Effector memory CD4-positive, alpha-beta T cell (primary cell): ENCODE measurements around the gene ACTN2.

Experiments used
- DNase-seq, 3 donors: peaks; one replicate each; pipeline ENCODE4 v3.0.0-alpha.2; 2020
- H3K27ac ChIP-seq: 2 replicates; pipeline ENCODE4 v1.7.0; 2013; ENCODE audit warnings: mild to moderate bottlenecking, low read length, moderate library complexity; ENCODE audit not compliant: insufficient read depth, poor library complexity, severe bottlenecking
- H3K27me3 ChIP-seq: replicated peaks from 2 replicates; pipeline ENCODE4 v1.7.0; 2013; ENCODE audit warnings: mild to moderate bottlenecking, low read length; ENCODE audit not compliant: insufficient read depth, control insufficient read depth, poor library complexity, severe bottlenecking
- H3K36me3 ChIP-seq: 2 replicates; pipeline ENCODE4 v1.7.0; 2013; ENCODE audit warnings: mild to moderate bottlenecking, low read length, moderate library complexity; ENCODE audit not compliant: control insufficient read depth, insufficient read depth
- H3K4me1 ChIP-seq: 2 replicates; pipeline ENCODE4 v1.7.0; 2013; ENCODE audit warnings: low read length, mild to moderate bottlenecking; ENCODE audit not compliant: control insufficient read depth, insufficient read depth, poor library complexity, severe bottlenecking
- H3K4me3 ChIP-seq: 2 replicates; pipeline ENCODE4 v1.7.0; 2013; ENCODE audit warnings: low read length, low read depth, mild to moderate bottlenecking; ENCODE audit not compliant: insufficient read depth, poor library complexity, severe bottlenecking
- H3K9me3 ChIP-seq: 2 replicates; pipeline ENCODE4 v1.7.0; 2013; ENCODE audit warnings: mild to moderate bottlenecking, low read length, moderate library complexity; ENCODE audit not compliant: control insufficient read depth
- total RNA-seq, 3 donors: gene quantifications; one replicate each; lab custom pipeline; 2026; lab: John Stamatoyannopoulos, UW

The ACTN2 gene
- total RNA-seq = 0 to 0.96 (median 0.58) reads per million in 3 donors

DNA sequence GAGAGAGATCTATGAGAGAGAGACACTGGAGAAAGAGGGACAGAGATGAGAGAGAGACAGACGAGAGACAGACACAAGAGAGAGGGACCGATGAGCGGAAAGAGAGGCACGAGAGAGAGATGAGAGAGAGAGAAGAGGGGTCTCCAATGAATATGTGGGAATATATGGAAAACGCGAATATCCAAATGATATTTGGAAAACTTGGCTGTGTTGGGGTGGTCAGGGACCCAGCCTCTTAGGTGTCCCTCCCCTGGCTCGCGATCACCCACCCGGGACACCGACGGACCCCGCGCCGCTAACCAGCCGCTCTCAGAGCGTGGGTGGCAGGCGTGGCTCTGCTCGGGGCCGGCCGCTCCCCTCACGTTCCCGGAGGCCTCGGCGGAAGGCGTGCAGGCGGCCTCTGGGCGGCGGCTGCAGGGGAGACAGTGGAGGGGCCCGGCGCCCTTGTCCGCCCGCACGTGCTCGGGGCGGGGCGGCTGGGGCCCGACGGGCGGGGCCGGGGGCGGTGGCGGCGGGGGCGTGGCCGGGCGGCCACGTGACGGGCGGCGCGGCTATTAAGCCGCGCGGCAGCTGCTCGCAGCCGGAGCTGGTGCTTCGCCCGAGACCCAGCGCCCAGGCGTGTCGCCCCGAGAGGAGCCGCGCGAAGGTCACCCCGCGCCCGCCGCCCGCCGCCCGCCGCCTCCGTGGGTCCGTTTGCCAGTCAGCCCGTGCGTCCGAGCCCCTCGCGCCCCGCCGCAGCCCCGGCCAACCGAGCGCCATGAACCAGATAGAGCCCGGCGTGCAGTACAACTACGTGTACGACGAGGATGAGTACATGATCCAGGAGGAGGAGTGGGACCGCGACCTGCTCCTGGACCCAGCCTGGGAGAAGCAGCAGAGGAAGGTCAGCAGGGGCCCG lies at the start of gene ACTN2:
Gene ACTN2 (plus strand): TSS at position 583 of the 898 bp plus-strand sequence. CDS start 175 bp downstream, at position 758.
- DNase-seq = peak; percentile 18 to 27 (median 24)
- Histone ChIP-seq H3K27me3 (no peaks in the 10 kb centered on the region), H3K4me3 (peak within 1 kb of the TSS; percentile 49), H3K4me1 (peaks cover 11% of the 10 kb centered on the region), H3K9me3 (no peaks in the 10 kb centered on the region), H3K27ac (no peak within 1 kb of the TSS), H3K36me3 (no peaks in the 10 kb centered on the region)

GRCh38 chr1:236638945-236639344 lies 47.4 kb upstream of the ACTN2 start:
- no peak overlapping the region for H3K4me3 ChIP-seq
- no peaks in the 10 kb centered on the region for H3K9me3 ChIP-seq
- H3K4me1 ChIP-seq = no peaks in the 10 kb centered on the region
- no peaks in the 10 kb centered on the region for H3K27me3 ChIP-seq
- no peak for DNase-seq
- H3K36me3 ChIP-seq = no peaks in the 10 kb centered on the region
- H3K27ac ChIP-seq = no peak overlapping the region

DNA sequence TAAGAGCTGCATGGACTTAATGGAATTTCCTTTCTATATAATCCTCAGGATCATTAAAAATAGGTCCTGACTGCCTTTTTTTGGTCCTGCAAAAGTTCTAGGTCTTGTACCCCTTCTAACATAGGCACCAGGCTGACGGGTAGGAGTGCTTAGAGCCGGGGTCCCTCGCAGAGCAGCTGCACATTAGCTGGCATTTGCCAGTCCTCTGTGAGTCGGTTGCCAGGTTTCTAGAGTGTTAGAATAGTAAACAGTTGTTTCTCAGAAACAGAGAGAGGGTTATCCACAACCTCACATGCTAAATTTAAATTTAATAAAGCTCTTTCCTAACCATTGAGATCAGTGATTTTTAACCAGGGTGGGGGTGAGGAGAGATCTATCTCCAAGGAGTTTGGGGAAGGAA lies 46.6 kb upstream of the ACTN2 start:
- no peaks in the 10 kb centered on the region for H3K27me3 ChIP-seq
- H3K27ac ChIP-seq = no peak overlapping the region
- H3K36me3 ChIP-seq = no peaks in the 10 kb centered on the region
- no peaks in the 10 kb centered on the region for H3K9me3 ChIP-seq
- no peak for DNase-seq
- no peaks in the 10 kb centered on the region for H3K4me1 ChIP-seq
- H3K4me3 ChIP-seq = no peak overlapping the region

DNA sequence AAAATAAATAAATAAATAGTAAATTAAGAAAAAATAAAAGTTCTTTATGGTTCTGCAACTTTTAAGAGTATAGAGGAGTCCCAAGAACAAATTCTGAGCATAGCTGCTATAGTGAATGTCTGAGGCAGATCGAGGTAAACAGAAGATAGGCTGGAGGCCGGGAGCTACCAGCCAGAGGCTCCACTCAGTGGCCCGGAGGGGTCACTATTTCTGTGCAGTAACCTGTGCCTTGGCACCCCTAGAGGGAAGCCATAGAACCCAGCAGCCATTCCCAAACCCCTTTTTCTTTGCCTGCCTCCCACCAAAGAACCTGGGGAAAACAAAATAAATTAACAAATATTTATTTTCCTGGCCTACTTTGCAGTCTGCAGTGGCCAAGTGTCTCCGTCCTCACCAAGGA lies 43.5 kb upstream of the ACTN2 start:
- Histone ChIP-seq H3K27me3 (no peaks in the 10 kb centered on the region), H3K27ac (no peak overlapping the region), H3K4me3 (no peak overlapping the region), H3K36me3 (no peaks in the 10 kb centered on the region), H3K9me3 (no peaks in the 10 kb centered on the region), H3K4me1 (no peaks in the 10 kb centered on the region)
- DNase-seq = no peak

GRCh38 chr1:236645016-236645680 lies 41.2 kb upstream of the ACTN2 start:
- DNase-seq = no peak
- Histone ChIP-seq H3K9me3 (no peaks in the 10 kb centered on the region), H3K27ac (no peak overlapping the region), H3K4me3 (no peak overlapping the region), H3K36me3 (no peaks in the 10 kb centered on the region), H3K4me1 (no peaks in the 10 kb centered on the region), H3K27me3 (no peaks in the 10 kb centered on the region)

DNA sequence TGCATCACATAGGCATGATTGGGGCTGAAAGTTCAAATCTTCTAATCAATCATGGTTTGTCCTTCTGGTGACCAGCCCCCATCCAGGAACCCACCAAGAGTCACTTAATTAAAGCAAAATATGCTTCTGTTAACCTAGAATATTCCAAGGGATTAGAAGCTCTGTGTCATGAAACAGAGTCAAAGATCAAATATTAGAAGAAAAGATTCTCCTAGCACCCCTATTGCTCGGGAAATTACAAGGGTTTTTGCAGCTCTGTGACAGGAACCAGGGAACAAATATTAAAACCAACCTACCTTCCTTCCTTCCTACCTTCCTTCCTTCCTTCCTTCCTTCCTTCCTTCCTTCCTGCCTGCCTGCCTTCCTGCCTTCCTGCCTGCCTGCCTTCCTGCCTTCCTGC lies 31.8 kb upstream of the ACTN2 start:
- no peak overlapping the region for H3K4me3 ChIP-seq
- DNase-seq = no peak
- H3K27ac ChIP-seq = no peak overlapping the region
- H3K36me3 ChIP-seq = no peaks in the 10 kb centered on the region
- H3K4me1 ChIP-seq = no peaks in the 10 kb centered on the region
- H3K9me3 ChIP-seq = no peaks in the 10 kb centered on the region
- H3K27me3 ChIP-seq = no peaks in the 10 kb centered on the region

- Histone ChIP-seq H3K4me1 (no peaks in the 10 kb centered on the region), H3K27me3 (no peaks in the 10 kb centered on the region), H3K27ac (no peak overlapping the region), H3K36me3 (no peaks in the 10 kb centered on the region), H3K4me3 (no peak overlapping the region), H3K9me3 (no peaks in the 10 kb centered on the region)
- DNase-seq = no peak
Observed at GRCh38 chr1:236654957-236655356, 31.3 kb upstream of the ACTN2 start.

DNA sequence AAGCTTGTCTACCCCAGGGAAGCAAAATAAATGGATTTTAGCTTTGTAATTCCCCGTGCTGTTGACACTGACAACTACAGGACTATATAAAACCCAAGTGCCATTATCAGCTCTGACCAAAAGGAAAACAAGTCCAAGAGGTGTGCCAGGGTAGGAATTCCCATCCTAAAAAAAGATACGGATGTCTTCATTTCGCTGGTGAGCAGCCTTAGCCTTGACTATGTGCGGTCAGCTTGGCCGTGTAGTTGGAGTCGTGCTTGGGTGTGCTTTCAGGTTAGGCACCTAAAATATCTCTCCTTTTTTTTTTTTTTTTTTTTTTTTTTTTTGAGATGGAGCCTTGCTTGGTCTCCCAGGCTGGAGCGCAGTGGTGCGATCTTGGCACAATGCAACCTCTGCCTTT lies 28.9 kb upstream of the ACTN2 start:
- Histone ChIP-seq H3K4me1 (no peaks in the 10 kb centered on the region), H3K9me3 (no peaks in the 10 kb centered on the region), H3K27ac (no peak overlapping the region), H3K4me3 (no peak overlapping the region), H3K27me3 (no peaks in the 10 kb centered on the region), H3K36me3 (no peaks in the 10 kb centered on the region)
- no peak for DNase-seq

- no peaks in the 10 kb centered on the region for H3K27me3 ChIP-seq
- no peaks in the 10 kb centered on the region for H3K4me1 ChIP-seq
- no peak overlapping the region for H3K4me3 ChIP-seq
- H3K27ac ChIP-seq = no peak overlapping the region
- no peaks in the 10 kb centered on the region for H3K36me3 ChIP-seq
- no peaks in the 10 kb centered on the region for H3K9me3 ChIP-seq
- no peak for DNase-seq
Observed at GRCh38 chr1:236659792-236660587, 26.3 kb upstream of the ACTN2 start.
